ENCODE results near the gene CACNA1B. TPM values are rescaled to one million over a fixed set of nuclear protein-coding genes. Genes with fewer than 3 reads are reported as not detected.

CACNA1B gene
- total RNA-seq, 4 donors from 2014 or later = 0.04 to 0.13 (median 0.12) TPM; not detected in 1

DNA sequence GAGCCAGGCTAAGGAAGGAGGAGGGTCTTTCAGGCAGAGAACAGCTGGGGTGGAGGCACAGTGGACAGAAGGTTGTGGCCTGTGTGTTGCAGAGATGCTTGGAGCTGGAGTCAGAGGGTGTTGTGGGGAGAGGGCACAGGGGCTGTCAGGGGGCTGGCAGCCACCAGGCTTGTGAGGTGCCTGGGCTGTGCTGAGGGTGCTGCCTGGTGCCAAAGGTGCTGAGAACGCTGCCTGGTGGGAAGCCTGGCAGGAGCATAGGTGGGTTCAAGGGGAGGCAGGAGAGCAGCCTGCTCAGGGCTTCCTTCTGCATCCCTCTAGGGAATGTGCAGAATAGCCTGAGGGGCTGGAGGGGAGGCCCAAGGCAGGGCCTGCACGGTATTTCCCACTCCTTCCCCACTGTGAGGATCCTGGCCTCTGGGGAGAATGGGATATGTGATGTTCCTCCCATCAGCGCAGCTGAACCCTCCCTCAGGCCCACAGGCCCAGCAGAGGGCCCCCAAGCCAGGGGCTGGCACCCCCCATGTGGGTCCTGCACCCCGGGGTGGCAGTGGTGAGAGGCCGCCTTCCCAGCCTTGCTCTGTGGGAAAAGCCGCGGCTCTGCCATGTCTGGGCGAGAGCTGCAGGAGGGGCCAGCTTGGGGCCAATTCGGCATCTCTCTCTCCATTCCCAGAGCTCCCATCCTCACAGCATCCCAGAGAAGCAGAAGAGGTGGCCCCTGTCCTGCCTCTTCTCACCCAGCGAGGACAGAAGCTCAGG, 76.3 kb downstream of the CACNA1B start:
- WGBS, 2 donors (ENCODE audit: low coverage in 1 of 2) = no CpG with 5 or more reads among the region's 10 CpGs
- Histone ChIP-seq H3K9me3 (no peaks in the 10 kb centered on the region), H3K27me3 (peaks cover 36% of the 10 kb centered on the region), H3K36me3 (no peaks in the 10 kb centered on the region), H3K27ac (no peak overlapping the region), H3K4me3 (no peak overlapping the region), H3K4me1 (no peaks in the 10 kb centered on the region)
- TF ChIP-seq POLR2AphosphoS5 (IDR thresholded peaks at IDR 0.05) = no peak
- TF ChIP-seq, protein P1, sequence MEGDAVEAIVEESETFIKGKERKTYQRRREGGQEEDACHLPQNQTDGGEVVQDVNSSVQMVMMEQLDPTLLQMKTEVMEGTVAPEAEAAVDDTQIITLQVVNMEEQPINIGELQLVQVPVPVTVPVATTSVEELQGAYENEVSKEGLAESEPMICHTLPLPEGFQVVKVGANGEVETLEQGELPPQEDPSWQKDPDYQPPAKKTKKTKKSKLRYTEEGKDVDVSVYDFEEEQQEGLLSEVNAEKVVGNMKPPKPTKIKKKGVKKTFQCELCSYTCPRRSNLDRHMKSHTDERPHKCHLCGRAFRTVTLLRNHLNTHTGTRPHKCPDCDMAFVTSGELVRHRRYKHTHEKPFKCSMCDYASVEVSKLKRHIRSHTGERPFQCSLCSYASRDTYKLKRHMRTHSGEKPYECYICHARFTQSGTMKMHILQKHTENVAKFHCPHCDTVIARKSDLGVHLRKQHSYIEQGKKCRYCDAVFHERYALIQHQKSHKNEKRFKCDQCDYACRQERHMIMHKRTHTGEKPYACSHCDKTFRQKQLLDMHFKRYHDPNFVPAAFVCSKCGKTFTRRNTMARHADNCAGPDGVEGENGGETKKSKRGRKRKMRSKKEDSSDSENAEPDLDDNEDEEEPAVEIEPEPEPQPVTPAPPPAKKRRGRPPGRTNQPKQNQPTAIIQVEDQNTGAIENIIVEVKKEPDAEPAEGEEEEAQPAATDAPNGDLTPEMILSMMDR (IDR thresholded peaks at IDR 0.05) = no peak
- no peak for TF ChIP-seq POLR2A (IDR thresholded peaks at IDR 0.05)
- no peak for TF ChIP-seq EP300 (IDR thresholded peaks at IDR 0.05)
- ATAC-seq = no peak

DNA sequence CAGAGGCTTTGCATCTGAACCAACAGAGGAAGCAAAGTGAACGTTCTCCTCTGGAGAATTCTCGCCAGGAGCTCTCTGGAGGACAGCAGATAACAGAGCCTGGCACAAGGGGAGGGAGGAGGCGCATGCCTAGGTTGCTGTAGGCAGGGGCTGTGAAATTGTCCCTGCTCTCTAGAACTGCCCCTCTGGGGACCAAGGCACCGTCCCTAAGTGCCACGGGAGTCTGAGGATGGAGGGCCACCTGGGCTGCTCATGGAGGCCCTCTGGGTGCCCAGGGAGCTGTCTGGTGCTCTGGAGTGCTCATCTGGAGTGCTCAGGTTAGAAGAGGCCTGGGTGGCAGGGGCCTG, 77.6 kb downstream of the CACNA1B start:
- H3K27ac ChIP-seq = no peak overlapping the region
- 60% methylated on average over 2 of the region's 5 CpGs; no CpG with 5 or more reads in 1 of the 2 donors for WGBS, 2 donors (ENCODE audit: low coverage in 1 of 2)
- H3K36me3 ChIP-seq = no peaks in the 10 kb centered on the region
- H3K4me1 ChIP-seq = no peaks in the 10 kb centered on the region
- TF ChIP-seq POLR2A (IDR thresholded peaks at IDR 0.05) (no peak), EP300 (IDR thresholded peaks at IDR 0.05) (no peak), POLR2AphosphoS5 (IDR thresholded peaks at IDR 0.05) (no peak)
- TF ChIP-seq, protein P1 (IDR thresholded peaks at IDR 0.05) = no peak
- H3K4me3 ChIP-seq = no peak overlapping the region
- H3K27me3 ChIP-seq = peaks cover 35% of the 10 kb centered on the region
- H3K9me3 ChIP-seq = no peaks in the 10 kb centered on the region
- no peak for ATAC-seq

DNA sequence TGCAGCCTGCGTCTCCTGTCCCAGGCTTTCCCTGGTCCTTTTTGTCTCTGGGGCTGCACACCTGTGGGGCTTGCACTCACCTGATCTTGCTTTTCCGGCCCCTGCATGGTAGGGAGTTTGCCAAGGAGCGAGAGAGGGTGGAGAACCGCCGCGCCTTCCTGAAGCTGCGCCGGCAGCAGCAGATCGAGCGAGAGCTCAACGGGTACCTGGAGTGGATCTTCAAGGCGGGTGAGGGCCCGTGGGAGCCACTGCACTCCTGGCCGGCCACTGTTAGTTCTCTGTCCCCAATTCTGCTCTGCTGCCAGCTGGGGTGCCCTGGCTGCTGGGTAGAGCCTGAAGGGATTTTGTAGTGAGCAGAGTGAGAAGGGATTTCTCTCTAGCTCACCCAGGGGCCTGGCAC, 78.0 kb downstream of the CACNA1B start:
- TF ChIP-seq, protein P1 (IDR thresholded peaks at IDR 0.05) = no peak
- no peak for TF ChIP-seq POLR2AphosphoS5 (IDR thresholded peaks at IDR 0.05)
- TF ChIP-seq POLR2A (IDR thresholded peaks at IDR 0.05) = no peak
- no peak for TF ChIP-seq EP300 (IDR thresholded peaks at IDR 0.05)
- no peaks in the 10 kb centered on the region for H3K4me1 ChIP-seq
- peaks cover 32% of the 10 kb centered on the region for H3K27me3 ChIP-seq
- H3K9me3 ChIP-seq = no peaks in the 10 kb centered on the region
- ATAC-seq = no peak
- no peaks in the 10 kb centered on the region for H3K36me3 ChIP-seq
- H3K27ac ChIP-seq = no peak overlapping the region
- 90% methylated on average over 2 of the region's 14 CpGs; no CpG with 5 or more reads in 1 of the 2 donors for WGBS, 2 donors (ENCODE audit: low coverage in 1 of 2)
- no peak overlapping the region for H3K4me3 ChIP-seq

DNA sequence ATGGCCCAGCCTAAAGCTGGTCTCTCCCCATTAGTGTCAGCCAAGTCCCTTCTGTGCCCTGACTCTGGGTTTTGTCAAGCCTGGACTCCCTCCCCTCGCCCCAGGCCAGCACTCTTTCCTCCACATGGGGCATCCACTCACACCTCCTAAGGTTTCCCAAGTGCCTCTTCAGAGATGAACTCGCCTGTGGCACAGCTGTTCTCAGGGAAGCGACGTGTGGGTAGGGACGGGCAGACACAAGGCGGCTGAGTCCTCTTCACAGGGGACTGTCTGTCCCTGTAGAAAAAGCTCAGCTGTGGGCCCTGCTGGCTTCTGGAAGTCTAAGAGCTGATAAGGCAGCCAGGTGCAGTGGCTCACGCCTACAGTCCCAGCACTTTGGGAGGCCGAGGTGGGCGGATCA, 78.5 kb downstream of the CACNA1B start:
- Histone ChIP-seq H3K4me1 (no peaks in the 10 kb centered on the region), H3K27me3 (peaks cover 32% of the 10 kb centered on the region), H3K36me3 (no peaks in the 10 kb centered on the region), H3K4me3 (no peak overlapping the region), H3K9me3 (no peaks in the 10 kb centered on the region), H3K27ac (no peak overlapping the region)
- no peak for ATAC-seq
- 85% methylated on average over 4 of the region's 9 CpGs; no CpG with 5 or more reads in 1 of the 2 donors for whole genome bisulfite sequencing, 2 donors (ENCODE audit: low coverage in 1 of 2)
- TF ChIP-seq, protein P1 (IDR thresholded peaks at IDR 0.05) = no peak
- TF ChIP-seq POLR2AphosphoS5 (IDR thresholded peaks at IDR 0.05) (no peak), POLR2A (IDR thresholded peaks at IDR 0.05) (no peak), EP300 (IDR thresholded peaks at IDR 0.05) (no peak)

All from gastroesophageal sphincter (tissue), 4 donors.